HCT116 (cell line): ENCODE results near the gene OPCML. TPM values are rescaled to one million over a fixed set of nuclear protein-coding genes. Genes with fewer than 3 reads are reported as not detected.

Experiments
- ATAC-seq: fragments of 200-7000 bp; cut with Tn5 transposase; 2 replicates; pipeline ENCODE4 v1.9.1; 2020; ENCODE audit warnings: mild to moderate bottlenecking, moderate library complexity
- BruUV-seq: library from RNA; stranded (reverse); fragments of 400-500 nt; replicated peaks from 2 replicates; lab custom pipeline; 2021; lab: Mats Ljungman, UMichigan
- CTCF ChIA-PET: fragments of 300-600 bp; sonication (Branson Sonifier 250); formaldehyde crosslinking; loops from one replicate; lab custom pipeline; 2021; ENCODE audit warnings: antibody characterized with exemption; lab: Charles Lee
- POLR2A ChIA-PET: fragments of 300-600, 350-600 bp; sonication (Branson Sonifier 250); formaldehyde crosslinking; loops from one replicate; lab custom pipeline; 2021; ENCODE audit warnings: antibody characterized with exemption; lab: Charles Lee
- RAD21 ChIA-PET, 2 experiments: fragments of 300-600 bp; sonication (Branson Sonifier 250); formaldehyde crosslinking; loops; one replicate each; lab custom pipeline; 2023; ENCODE audit warnings: low total read pairs in 2 of 2; ENCODE audit not compliant: uncharacterized antibody in 2 of 2, unreplicated experiment in 2 of 2, low non-redundant PET in 1 of 2; lab: Charles Lee
- DNase-seq: peaks from one replicate; pipeline ENCODE4 v3.0.0-alpha.2; 2010; ENCODE audit warnings: low read depth, low spot score
- H2AFZ ChIP-seq: fragments of 200-600 bp; shearing (Covaris generic), sonication (generic); 2 replicates; pipeline ENCODE4 v1.6.1; 2017; ENCODE audit warnings: low read depth, mixed run types, mixed read lengths, antibody characterized with exemption, low read length; ENCODE audit not compliant: poor library complexity, severe bottlenecking
- H3K27ac ChIP-seq: 2 replicates; pipeline ENCODE4 v1.5.1; 2012; ENCODE audit warnings: low read depth, low read length
- H3K27me3 ChIP-seq: fragments of 200-600 bp; sonication (generic); 2 replicates; pipeline ENCODE4 v1.6.1; 2016; ENCODE audit warnings: mixed run types, low read length, mixed read lengths; ENCODE audit not compliant: insufficient read depth
- H3K36me3 ChIP-seq, 2 experiments: fragments of 200-500 bp in 1 of 2; fragments of 200-600 bp in 1 of 2; sonication (Bioruptor generic) in 1 of 2; sonication (generic) in 1 of 2; 2 replicates each; pipeline versions ENCODE4 v1.5.1 to v1.6.1; 2014 to 2016; ENCODE audit warnings: low read length in 2 of 2, inconsistent platforms in 1 of 2, mixed read lengths in 1 of 2, mixed run types in 1 of 2; ENCODE audit not compliant: insufficient read depth in 2 of 2, control insufficient read depth in 1 of 2
- H3K4me1 ChIP-seq, 2 experiments: fragments of 200-600 bp in 1 of 2; sonication (generic) in 1 of 2; 2 replicates each; pipeline versions ENCODE4 v1.5.1 to v1.6.1; 2012 to 2017; ENCODE audit warnings: low read length in 2 of 2, inconsistent platforms in 1 of 2, mild to moderate bottlenecking in 1 of 2, mixed read lengths in 1 of 2, mixed run types in 1 of 2, moderate library complexity in 1 of 2; ENCODE audit not compliant: insufficient read depth in 2 of 2, control insufficient read depth in 1 of 2
- H3K4me2 ChIP-seq: fragments of 200-600 bp; sonication (generic); 2 replicates; pipeline ENCODE4 v1.6.1; 2017; ENCODE audit warnings: mixed run types, low read length, mixed read lengths
- H3K4me3 ChIP-seq, 2 experiments: fragments of 200-600 bp in 1 of 2; sonication (generic) in 1 of 2; replicated peaks in 1 of 2; 2 replicates each; pipeline ENCODE4 v1.5.1; 2011 to 2016; ENCODE audit warnings: low read length in 2 of 2, control low read depth in 1 of 2, low read depth in 1 of 2, mild to moderate bottlenecking in 1 of 2, mixed read lengths in 1 of 2, mixed run types in 1 of 2
- H3K79me2 ChIP-seq: fragments of 200-600 bp; sonication (generic); 2 replicates; pipeline ENCODE4 v1.6.1; 2017; ENCODE audit warnings: mild to moderate bottlenecking, mixed run types, low read length, moderate library complexity, mixed read lengths; ENCODE audit not compliant: insufficient read depth
- H3K9ac ChIP-seq: fragments of 200-600 bp; sonication (generic); 2 replicates; pipeline ENCODE4 v1.6.1; 2016; ENCODE audit warnings: low read length, mixed read lengths
- H3K9me2 ChIP-seq: fragments of 200-600 bp; sonication (generic), shearing (Covaris generic); 2 replicates; pipeline ENCODE4 v1.6.1; 2017; ENCODE audit warnings: mixed run types, mild to moderate bottlenecking, moderate library complexity; ENCODE audit not compliant: insufficient read depth
- H3K9me3 ChIP-seq, 2 experiments: fragments of 200-500 bp in 1 of 2; fragments of 200-600 bp in 1 of 2; sonication (Bioruptor generic) in 1 of 2; sonication (generic) in 1 of 2; 2 replicates each; pipeline ENCODE4 v1.6.1; 2014 to 2017; ENCODE audit warnings: low read length in 2 of 2, mixed read lengths in 2 of 2, inconsistent platforms in 1 of 2, low read depth in 1 of 2, mild to moderate bottlenecking in 1 of 2, mixed run types in 1 of 2, moderate library complexity in 1 of 2; ENCODE audit not compliant: control insufficient read depth in 1 of 2, insufficient read depth in 1 of 2
- H4K20me1 ChIP-seq: fragments of 200-600 bp; sonication (generic), shearing (Covaris generic); 2 replicates; pipeline ENCODE4 v1.6.1; 2017; ENCODE audit warnings: mixed run types, mild to moderate bottlenecking, moderate library complexity; ENCODE audit not compliant: insufficient read depth
- ATF3 ChIP-seq: IDR thresholded peaks from 2 replicates; pipeline ENCODE4 v1.6.1; 2012
- CBX3 ChIP-seq: IDR thresholded peaks from 2 replicates; pipeline ENCODE4 v1.6.1; 2012; ENCODE audit warnings: low read depth
- CTCF ChIP-seq, 3 experiments: fragments of 200-600 bp in 1 of 3; sonication (generic) in 1 of 3; IDR thresholded peaks in 2 of 3; conservative IDR thresholded peaks in 1 of 3; 2 replicates each; pipeline ENCODE4 v1.5.1; 2012 to 2017; ENCODE audit warnings: low read depth in 2 of 3, low read length in 2 of 3, antibody characterized with exemption in 1 of 3, borderline replicate concordance in 1 of 3, control low read depth in 1 of 3, mild to moderate bottlenecking in 1 of 3, mixed read lengths in 1 of 3, mixed run types in 1 of 3, moderate library complexity in 1 of 3; ENCODE audit not compliant: insufficient read depth in 1 of 3
- EGR1 ChIP-seq: IDR thresholded peaks from 2 replicates; pipeline ENCODE4 v1.6.1; 2012; ENCODE audit warnings: low read depth
- ELF1 ChIP-seq: IDR thresholded peaks from 2 replicates; pipeline ENCODE4 v1.6.1; 2012; ENCODE audit warnings: low read depth, borderline replicate concordance
- EZH2phosphoT487 ChIP-seq: fragments of 200-600 bp; IDR thresholded peaks from 2 replicates; pipeline ENCODE4 v1.6.1; 2018; ENCODE audit warnings: antibody characterized with exemption, borderline replicate concordance
- MAX ChIP-seq: IDR thresholded peaks from 2 replicates; pipeline ENCODE4 v1.6.1; 2012
- POLR2A ChIP-seq: IDR thresholded peaks from 2 replicates; pipeline ENCODE4 v1.7.0; 2011; ENCODE audit warnings: borderline replicate concordance; ENCODE audit not compliant: insufficient read depth, insufficient read length; ENCODE audit errors: extremely low read depth
- SRF ChIP-seq: IDR thresholded peaks from 2 replicates; pipeline ENCODE4 v1.6.1; 2012; ENCODE audit warnings: low read depth
- intact Hi-C: fragments of 100-400 bp; cut with micrococcal nuclease; formaldehyde crosslinking; loops from 2 replicates; pipeline ENCODE4 v1.10.0; 2022
- total RNA-seq: library from RNA; stranded (reverse); gene quantifications from one replicate; pipeline ENCODE4 v1.2.1, GENCODE V29; 2021; ENCODE audit not compliant: unreplicated experiment

OPCML gene
- total RNA-seq, 1 experiment from 2014 or later = not detected

- ATAC-seq (no peak), DNase-seq (no peak)
- Histone ChIP-seq H3K27me3 (no peaks in the 10 kb centered on the region), H3K9ac (no peak overlapping the region), H3K4me3 (no peak overlapping the region), H3K27ac (no peak overlapping the region), H3K4me2 (no peak overlapping the region), H3K9me3 (peaks cover 3 to 26% of the 10 kb centered on the region in 2 experiments; a peak in 2 of 4 replicates), H3K79me2 (no peaks in the 10 kb centered on the region)
- RAD21 ChIA-PET = no interaction called here
- BruUV-seq = no TSS peak
- CTCF ChIA-PET = no interaction called here
- TF ChIP-seq CTCF (IDR thresholded peaks at IDR 0.05 in 2 of 3, conservative IDR thresholded peaks at IDR 0.05 in 1 of 3; ENCODE audit: borderline replicate concordance in 1 of 3, insufficient read depth in 1 of 3, low read depth in 2 of 3, low read length in 2 of 3) (no peak), ATF3 (no peak), EZH2phosphoT487 (no peak), MAX (no peak), CBX3 (no peak), SRF (no peak), EGR1 (no peak), POLR2A (no peak), ELF1 (no peak)
- TF ChIP-seq, all 23 proteins: peak for 0
- Histone ChIP-seq H3K9me2 (no peaks in the 10 kb centered on the region), H4K20me1 (no peaks in the 10 kb centered on the region), H3K4me1 (no peaks in the 10 kb centered on the region), H3K36me3 (no peaks in the 10 kb centered on the region), H2AFZ (no peak overlapping the region)
- POLR2A ChIA-PET = no interaction called here
- intact Hi-C loops = no loop called here
Observed at GRCh38 chr11:133235381-133235780, 296.9 kb downstream of the OPCML start.
